HepG2 (cell line): ENCODE results near the gene PAIP2. TPM values are rescaled to one million over a fixed set of nuclear protein-coding genes. Genes with fewer than 3 reads are reported as not detected.

Experiments
- GTF2F1 ChIP-seq: fragments of 150-350 bp; IDR thresholded peaks from 2 replicates; pipeline ENCODE4 v1.6.1; 2014; ENCODE audit warnings: low read length
- NRL ChIP-seq: sonication (generic); formaldehyde crosslinking; IDR thresholded peaks from 2 replicates; pipeline ENCODE4 v1.5.0; 2020; ENCODE audit warnings: missing genetic modification reagents, mild to moderate bottlenecking, moderate library complexity, borderline replicate concordance
- PAX8 ChIP-seq: sonication (generic); formaldehyde crosslinking; IDR thresholded peaks from 2 replicates; pipeline ENCODE4 v1.8.0; 2022; ENCODE audit warnings: mild to moderate bottlenecking, missing genetic modification reagents, borderline replicate concordance
- RBM39 ChIP-seq: fragments of 200-400 bp; formaldehyde crosslinking; IDR thresholded peaks from one replicate; pipeline ENCODE4 v1.6.1; 2018; ENCODE audit warnings: antibody characterized with exemption, mild to moderate bottlenecking, low read depth, low read length; ENCODE audit not compliant: poor library complexity, severe bottlenecking
- SMAD9 ChIP-seq: sonication (generic); formaldehyde crosslinking; IDR thresholded peaks from 2 replicates; pipeline ENCODE4 v1.5.1; 2020; ENCODE audit warnings: mild to moderate bottlenecking, missing genetic modification reagents
- ZNF496 ChIP-seq: sonication (generic); formaldehyde crosslinking; IDR thresholded peaks from 2 replicates; pipeline ENCODE4 v1.8.1; 2023; ENCODE audit warnings: mild to moderate bottlenecking, moderate library complexity, missing genetic modification reagents; ENCODE audit not compliant: insufficient replicate concordance
- ZNF563 ChIP-seq: sonication (generic); formaldehyde crosslinking; IDR thresholded peaks from 2 replicates; pipeline ENCODE4 v1.8.0; 2022; ENCODE audit warnings: mild to moderate bottlenecking, moderate library complexity, missing genetic modification reagents
- polyA plus RNA-seq, 8 experiments: library from polyadenylated mRNA; depleted of rRNA in 3 of 8; stranded (reverse) in 7 of 8; unstranded in 1 of 8; fragments of >200 nt; fragmentation: Illumina TruSeq in 4 of 8; extraction: Trizol in 4 of 8; gene quantifications; 2 replicates each; pipeline versions ENCODE4 v1.2.1 to v1.2.3, GENCODE V29; 2011 to 2016; ENCODE audit warnings: low read depth in 4 of 8, missing spikeins in 1 of 8, mixed read lengths in 1 of 8; ENCODE audit not compliant: insufficient read depth in 1 of 8
- total RNA-seq, 5 experiments: library from RNA; depleted of rRNA; stranded (reverse); fragments of >200 nt; fragmentation: Illumina TruSeq; extraction: Trizol; gene quantifications; 2 replicates each; pipeline ENCODE4 v1.2.3, GENCODE V29; 2016; ENCODE audit warnings: low read depth in 1 of 5
- TF ChIP-seq, protein P1 (sequence below): sonication (generic); formaldehyde crosslinking; IDR thresholded peaks from 2 replicates; pipeline ENCODE4 v1.4.0; 2020; ENCODE audit warnings: mild to moderate bottlenecking, missing genetic modification reagents

Gene PAIP2
- total and polyA plus RNA-seq, 2 of the 13 experiments (the other 11 are each of a cell fraction or from before 2014, with no cell fraction given), result 61.5 to 76.3 TPM

DNA sequence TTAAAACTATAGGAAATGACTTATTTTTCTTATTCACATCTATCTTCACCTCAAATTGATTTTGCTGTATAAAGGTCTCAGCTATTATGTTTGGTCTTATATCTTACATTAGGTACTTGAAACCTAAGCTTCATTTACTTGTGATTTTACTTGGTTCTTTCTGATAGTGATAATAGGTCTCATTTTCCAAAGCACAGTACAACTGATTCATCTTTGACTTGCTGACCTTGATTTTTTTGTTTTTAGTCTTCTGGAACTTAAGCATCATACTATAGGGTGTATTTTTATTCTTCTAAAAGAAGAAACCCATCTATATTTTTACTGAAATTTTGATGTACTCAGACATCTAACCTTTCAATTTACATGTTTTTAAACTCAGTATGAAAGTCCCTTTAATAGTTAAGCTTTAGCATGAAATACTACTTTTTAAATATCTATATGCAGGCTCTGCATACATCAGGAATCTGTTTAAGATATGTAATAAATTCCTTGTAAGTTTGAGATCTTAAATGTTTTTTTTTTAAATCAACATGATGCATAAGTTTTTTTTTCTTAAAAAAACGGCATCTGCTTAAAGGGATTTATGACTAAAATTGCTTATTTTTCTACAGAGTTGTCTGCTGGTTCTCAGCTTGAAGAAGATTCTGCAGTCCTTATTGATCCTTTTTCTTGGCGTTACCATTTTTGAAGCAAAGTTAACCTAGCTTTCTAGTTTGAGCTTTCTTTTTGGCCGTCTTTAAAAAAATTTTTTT lies 34.9 kb upstream of the PAIP2 start (continued):
- TF ChIP-seq, protein P1, sequence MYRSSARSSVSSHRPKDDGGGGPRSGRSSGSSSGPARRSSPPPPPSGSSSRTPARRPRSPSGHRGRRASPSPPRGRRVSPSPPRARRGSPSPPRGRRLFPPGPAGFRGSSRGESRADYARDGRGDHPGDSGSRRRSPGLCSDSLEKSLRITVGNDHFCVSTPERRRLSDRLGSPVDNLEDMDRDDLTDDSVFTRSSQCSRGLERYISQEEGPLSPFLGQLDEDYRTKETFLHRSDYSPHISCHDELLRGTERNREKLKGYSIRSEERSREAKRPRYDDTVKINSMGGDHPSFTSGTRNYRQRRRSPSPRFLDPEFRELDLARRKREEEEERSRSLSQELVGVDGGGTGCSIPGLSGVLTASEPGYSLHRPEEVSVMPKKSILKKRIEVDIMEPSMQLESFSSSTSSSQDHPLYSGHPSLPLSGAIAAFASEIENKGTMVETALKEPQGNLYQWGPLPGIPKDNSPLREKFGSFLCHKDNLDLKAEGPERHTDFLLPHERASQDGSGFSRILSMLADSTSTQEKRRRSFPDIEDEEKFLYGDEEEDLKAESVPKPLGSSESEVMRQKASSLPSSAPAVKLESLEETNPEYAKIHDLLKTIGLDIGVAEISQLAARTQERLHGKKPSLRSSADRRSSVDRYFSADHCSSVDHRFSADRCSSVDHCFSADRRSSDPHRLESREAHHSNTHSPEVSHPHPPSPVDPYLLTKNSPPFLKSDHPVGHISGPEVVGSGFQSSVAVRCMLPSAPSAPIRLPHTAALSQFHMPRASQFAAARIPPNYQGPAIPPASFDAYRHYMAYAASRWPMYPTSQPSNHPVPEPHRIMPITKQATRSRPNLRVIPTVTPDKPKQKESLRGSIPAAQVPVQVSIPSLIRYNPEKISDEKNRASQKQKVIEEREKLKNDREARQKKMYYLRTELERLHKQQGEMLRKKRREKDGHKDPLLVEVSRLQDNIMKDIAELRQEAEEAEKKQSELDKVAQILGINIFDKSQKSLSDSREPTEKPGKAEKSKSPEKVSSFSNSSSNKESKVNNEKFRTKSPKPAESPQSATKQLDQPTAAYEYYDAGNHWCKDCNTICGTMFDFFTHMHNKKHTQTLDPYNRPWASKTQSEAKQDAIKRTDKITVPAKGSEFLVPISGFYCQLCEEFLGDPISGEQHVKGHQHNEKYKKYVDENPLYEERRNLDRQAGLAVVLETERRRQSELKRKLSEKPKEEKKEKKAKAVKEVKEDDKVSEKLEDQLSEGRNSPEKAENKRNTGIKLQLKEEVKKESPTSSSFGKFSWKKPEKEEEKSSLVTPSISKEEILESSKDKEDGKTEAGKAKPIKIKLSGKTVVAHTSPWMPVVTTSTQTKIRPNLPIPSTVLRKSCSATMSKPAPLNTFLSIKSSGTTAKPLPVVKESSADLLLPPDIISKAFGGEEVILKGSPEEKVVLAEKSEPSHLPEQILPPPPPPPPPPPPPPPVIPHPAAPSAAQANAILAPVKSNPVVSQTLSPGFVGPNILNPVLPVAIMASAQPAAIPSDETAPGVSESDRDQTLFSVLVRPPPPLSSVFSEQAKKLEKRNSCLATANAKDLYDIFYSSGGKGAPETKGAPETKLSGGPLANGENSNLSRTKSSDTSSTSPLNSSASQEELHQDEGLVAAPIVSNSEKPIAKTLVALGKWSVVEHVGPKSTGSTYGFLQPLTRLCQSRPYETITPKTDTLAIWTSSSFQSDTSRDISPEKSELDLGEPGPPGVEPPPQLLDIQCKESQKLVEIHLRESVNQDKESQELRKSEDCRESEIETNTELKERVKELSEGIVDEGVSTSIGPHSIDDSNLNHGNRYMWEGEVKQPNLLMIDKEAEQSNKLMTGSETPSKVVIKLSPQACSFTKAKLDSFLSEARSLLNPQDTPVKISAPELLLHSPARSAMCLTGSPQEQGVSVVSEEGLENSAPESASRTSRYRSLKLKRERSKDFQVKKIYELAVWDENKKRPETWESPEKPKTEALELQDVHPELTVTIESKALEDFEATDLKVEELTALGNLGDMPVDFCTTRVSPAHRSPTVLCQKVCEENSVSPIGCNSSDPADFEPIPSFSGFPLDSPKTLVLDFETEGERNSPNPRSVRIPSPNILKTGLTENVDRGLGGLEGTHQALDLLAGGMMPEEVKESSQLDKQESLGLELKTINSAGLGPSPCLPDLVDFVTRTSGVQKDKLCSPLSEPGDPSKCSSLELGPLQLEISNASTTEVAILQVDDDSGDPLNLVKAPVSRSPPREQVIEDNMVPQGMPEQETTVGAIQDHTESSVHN (CRISPR knock-in tag), result no peak
- no peak for TF ChIP-seq ZNF496 (CRISPR knock-in tag)
- TF ChIP-seq RBM39, result no peak
- no peak for TF ChIP-seq NRL (CRISPR knock-in tag)
- no peak for TF ChIP-seq PAX8
- no peak for TF ChIP-seq SMAD9 (CRISPR knock-in tag)
- no peak for TF ChIP-seq ZNF563 (CRISPR knock-in tag)
- TF ChIP-seq GTF2F1, result no peak
